ENCODE data around the gene DPP4. TPM values are rescaled to one million over a fixed set of nuclear protein-coding genes. Genes with fewer than 3 reads are reported as not detected.

The DPP4 gene
- total RNA-seq, 1 donor from 2014 or later: 104 TPM

GRCh38 chr2:162013514-162014475 is 60.2 kb downstream of the DPP4 start:
- no peak for TF ChIP-seq CTCF (conservative IDR thresholded peaks at IDR 0.05; ENCODE audit: low read depth, low read length)
- H3K4me3 ChIP-seq (ENCODE audit: low read depth, low read length): no peak overlapping the region
- no peak for DNase-seq (ENCODE audit: low read depth)

- H3K4me3 ChIP-seq (ENCODE audit: low read depth, low read length): no peak overlapping the region
- no peak for DNase-seq (ENCODE audit: low read depth)
- TF ChIP-seq CTCF (conservative IDR thresholded peaks at IDR 0.05; ENCODE audit: low read depth, low read length): no peak
Measured at GRCh38 chr2:162012565-162013058, 61.4 kb downstream of the DPP4 start.

- H3K4me3 ChIP-seq (ENCODE audit: low read depth, low read length): no peak overlapping the region
- TF ChIP-seq CTCF (conservative IDR thresholded peaks at IDR 0.05; ENCODE audit: low read depth, low read length): no peak
Measured at GRCh38 chr2:162011706-162012564, 62.1 kb downstream of the DPP4 start.

GRCh38 chr2:162009543-162009942 is 64.5 kb downstream of the DPP4 start:
- no peak for TF ChIP-seq CTCF (conservative IDR thresholded peaks at IDR 0.05; ENCODE audit: low read depth, low read length)
- DNase-seq (ENCODE audit: low read depth): no peak
- H3K4me3 ChIP-seq (ENCODE audit: low read depth, low read length): no peak overlapping the region

More at GRCh38 chr2:162011706-162012564, 62.1 kb downstream of the DPP4 start:
- no peak for DNase-seq (ENCODE audit: low read depth)

- no peak for DNase-seq (ENCODE audit: low read depth)
- TF ChIP-seq CTCF (conservative IDR thresholded peaks at IDR 0.05; ENCODE audit: low read depth, low read length): peak; percentile 56
- H3K4me3 ChIP-seq (ENCODE audit: low read depth, low read length): no peak overlapping the region
Measured at GRCh38 chr2:162007447-162008040, 66.5 kb downstream of the DPP4 start.

GRCh38 chr2:162006337-162006736 is 67.7 kb downstream of the DPP4 start:
- no peak overlapping the region for H3K4me3 ChIP-seq (ENCODE audit: low read depth, low read length)
- TF ChIP-seq CTCF (conservative IDR thresholded peaks at IDR 0.05; ENCODE audit: low read depth, low read length): no peak
- DNase-seq (ENCODE audit: low read depth): no peak

Data from epithelial cell of proximal tubule (primary cell).